ENCODE results near the gene ELOVL1.

The ELOVL1 gene

DNA sequence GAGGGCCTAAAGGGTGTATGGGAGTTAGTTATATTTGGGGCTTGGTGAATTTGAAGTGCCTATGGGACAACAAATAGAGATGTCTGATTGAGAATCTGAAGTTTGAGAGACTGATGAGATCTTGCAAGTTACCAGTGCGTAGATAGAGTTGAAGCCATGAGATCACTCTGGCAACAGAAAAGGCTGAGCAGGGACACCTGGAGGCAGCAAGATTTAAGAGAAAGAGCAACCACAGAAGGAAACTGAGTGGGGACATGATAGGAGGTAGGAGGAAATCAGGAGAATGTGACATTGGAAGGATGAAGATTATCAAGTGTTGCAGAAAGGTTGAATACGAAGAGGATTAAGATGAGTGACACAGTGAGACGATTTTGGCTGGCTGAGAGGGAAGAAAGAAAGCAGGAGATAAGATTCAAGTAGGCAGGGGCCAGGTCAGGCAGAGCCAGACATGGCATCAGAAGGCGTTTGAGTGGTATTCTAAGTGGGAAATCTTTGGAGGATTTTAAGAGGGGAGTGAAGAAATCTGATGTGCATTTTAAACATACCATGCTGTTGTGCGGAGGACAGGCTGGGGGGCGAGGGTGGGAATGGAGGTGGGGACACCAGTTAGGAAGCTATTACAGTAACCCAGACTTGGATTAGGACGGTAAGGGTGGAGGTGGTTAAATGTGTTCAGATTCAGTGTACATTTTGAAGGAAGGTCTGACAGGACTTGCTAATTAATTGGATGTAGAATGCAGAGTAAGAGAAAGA is 33.2 kb downstream of the ELOVL1 start:
- TF ChIP-seq, protein P1, sequence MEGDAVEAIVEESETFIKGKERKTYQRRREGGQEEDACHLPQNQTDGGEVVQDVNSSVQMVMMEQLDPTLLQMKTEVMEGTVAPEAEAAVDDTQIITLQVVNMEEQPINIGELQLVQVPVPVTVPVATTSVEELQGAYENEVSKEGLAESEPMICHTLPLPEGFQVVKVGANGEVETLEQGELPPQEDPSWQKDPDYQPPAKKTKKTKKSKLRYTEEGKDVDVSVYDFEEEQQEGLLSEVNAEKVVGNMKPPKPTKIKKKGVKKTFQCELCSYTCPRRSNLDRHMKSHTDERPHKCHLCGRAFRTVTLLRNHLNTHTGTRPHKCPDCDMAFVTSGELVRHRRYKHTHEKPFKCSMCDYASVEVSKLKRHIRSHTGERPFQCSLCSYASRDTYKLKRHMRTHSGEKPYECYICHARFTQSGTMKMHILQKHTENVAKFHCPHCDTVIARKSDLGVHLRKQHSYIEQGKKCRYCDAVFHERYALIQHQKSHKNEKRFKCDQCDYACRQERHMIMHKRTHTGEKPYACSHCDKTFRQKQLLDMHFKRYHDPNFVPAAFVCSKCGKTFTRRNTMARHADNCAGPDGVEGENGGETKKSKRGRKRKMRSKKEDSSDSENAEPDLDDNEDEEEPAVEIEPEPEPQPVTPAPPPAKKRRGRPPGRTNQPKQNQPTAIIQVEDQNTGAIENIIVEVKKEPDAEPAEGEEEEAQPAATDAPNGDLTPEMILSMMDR (conservative IDR thresholded peaks at IDR 0.05): no peak
- no peak overlapping the region for H3K27ac ChIP-seq

DNA sequence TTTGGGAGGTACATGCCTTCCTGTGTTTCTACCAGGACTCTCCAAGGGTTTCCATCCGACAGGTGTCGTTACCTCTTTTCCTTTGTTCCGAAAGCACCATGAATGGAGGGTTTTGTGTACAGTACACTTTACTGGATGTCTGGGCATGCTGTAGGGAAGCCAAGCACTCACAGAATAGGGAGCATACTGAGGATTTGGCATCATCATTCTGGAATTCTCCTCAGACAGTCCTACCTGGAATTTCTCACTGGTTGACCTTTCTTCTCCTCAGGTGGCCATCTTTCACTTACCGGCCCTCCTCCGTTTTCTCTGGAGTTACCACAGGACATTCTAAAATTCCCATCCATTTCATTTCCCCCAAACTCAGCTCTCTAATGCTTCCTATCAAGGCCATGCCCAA is 36.1 kb downstream of the ELOVL1 start:
- TF ChIP-seq, protein P1 (conservative IDR thresholded peaks at IDR 0.05): no peak
- no peak overlapping the region for H3K27ac ChIP-seq

DNA sequence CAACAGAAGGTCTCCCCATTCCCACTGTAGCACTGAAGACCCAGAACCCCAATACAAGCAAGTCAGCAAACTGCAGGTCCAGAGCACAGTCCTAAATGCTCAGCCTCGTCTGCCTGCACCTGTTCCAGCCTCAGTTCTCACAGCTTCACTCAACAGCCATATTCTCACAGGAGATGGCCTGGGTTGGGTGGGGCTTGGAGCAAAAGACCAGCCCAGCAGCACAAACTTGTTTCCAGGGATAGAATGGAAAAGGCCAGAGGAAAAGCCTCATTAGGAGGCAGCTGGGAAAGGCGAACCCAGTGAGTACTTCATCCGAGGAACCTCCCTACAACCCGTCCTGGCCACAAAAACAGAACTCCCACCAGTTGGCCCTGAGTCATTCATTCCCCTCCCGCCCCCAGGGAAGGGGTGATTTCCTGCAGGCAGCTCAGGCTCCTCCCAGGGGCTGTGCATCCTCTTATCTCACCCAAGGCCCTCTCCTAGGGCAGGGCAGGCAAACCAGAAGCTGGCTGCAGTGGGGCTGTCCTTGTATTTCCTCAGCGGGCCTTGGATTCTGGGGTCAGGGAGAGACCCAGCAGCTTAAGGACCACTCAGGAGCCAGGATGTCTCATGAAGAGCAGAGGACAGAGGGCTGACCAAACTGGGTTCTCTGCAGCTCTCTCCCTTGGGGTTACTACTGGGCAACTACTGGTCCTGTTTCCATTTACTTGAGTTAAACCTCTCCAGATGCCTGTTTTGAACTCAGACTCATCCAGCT is 37.6 kb downstream of the ELOVL1 start:
- no peak overlapping the region for H3K27ac ChIP-seq
- TF ChIP-seq, protein P1 (conservative IDR thresholded peaks at IDR 0.05): no peak

DNA sequence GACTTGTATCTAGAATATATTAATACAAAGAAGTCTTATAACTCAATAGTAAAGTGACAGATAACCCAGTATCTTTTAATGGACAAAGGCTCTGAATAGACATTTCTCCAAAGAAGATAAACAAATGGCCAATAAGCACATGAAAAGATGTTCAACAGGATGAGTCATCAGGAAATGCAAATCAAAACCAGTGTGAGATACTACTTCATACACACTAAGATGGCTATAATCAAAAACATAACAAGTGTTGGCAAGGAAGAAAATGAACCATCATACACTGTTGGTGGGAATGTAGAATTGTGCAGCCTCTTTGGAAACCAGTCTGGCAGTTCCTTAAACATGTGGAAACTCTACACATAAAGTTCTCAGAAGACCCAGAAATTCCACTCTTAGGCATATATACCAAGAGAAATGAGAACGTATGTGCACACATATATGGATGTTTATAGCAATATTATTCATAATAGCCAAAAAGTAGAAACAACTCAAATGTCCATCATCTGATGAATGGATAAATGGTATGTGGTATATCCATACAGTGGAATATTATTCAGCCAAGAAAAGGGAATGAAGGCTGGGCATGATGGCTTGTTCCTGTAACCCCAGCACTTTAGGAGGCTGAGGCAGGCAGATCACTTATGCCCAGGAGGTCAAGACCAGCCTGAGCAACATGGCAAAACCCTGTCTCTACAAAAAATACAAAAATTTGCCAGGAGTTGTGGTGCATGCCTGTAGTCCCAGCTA is 40.1 kb downstream of the ELOVL1 start:
- no peak overlapping the region for H3K27ac ChIP-seq
- TF ChIP-seq, protein P1 (conservative IDR thresholded peaks at IDR 0.05): no peak

DNA sequence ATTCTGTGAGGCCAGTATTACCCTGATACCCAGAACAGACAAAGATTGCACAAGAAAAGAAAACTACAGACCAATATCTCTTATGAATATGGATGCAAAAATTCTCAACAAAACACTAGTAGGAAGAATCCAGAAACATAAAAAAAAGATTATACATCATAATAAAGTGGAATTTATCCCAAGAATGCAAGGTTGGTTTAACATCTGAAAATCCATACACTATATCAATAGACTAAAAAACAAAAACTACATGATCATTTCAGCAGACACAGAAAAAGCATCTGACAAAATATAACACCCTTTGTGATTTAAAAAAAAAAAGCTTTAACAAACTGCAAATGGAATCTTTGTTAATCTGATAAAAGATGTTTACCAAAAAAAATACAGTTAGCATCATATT is 42.4 kb downstream of the ELOVL1 start:
- TF ChIP-seq, protein P1 (conservative IDR thresholded peaks at IDR 0.05): no peak
- no peak overlapping the region for H3K27ac ChIP-seq

DNA sequence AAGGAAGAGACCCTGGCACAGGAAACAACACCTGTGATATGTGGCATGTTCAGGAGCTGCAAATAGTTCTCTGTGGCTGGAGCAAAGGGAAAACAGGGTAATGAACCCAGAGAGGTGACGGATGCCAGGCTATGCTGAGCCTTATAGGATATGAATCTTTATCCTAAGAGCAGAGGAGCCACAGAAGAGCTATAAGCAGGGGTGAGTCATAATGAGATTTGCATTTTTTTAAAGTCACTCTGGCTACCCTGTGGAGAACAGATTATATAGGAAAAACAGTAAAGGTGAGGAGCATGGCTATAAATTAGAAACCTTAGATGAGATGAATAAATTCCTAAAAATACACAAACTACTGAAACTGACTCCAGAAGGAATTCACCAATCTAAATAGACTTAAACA is 43.0 kb downstream of the ELOVL1 start:
- H3K27ac ChIP-seq: no peak overlapping the region
- TF ChIP-seq, protein P1 (conservative IDR thresholded peaks at IDR 0.05): no peak

DNA sequence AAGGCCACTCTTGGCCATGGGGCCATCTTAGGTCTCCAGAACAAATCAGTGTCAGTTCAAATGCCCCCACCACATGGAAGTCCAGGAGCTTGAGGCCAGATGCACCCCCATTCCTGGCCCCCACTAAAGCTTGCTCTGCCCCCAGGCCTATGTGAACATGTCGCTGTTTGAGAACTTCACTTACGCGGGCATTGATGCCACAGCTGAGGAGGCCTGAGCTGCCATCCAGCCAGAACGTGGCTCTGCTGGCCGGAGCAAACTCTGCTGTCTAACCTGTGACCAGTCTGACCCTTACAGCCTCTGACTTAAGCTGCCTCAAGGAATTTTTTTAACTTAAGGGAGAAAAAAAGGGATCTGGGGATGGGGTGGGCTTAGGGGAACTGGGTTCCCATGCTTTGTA is 45.3 kb downstream of the ELOVL1 start:
- no peak overlapping the region for H3K27ac ChIP-seq
- TF ChIP-seq, protein P1 (conservative IDR thresholded peaks at IDR 0.05): no peak

Measured in VCaP (cell line).